ENCODE measurements around the gene ACHE.
"Not testable (repeated sequence)": the region's sequence is repeated elsewhere in the genome, so short reads cannot be mapped to it uniquely, and the experiment has no call there.

ACHE gene

DNA sequence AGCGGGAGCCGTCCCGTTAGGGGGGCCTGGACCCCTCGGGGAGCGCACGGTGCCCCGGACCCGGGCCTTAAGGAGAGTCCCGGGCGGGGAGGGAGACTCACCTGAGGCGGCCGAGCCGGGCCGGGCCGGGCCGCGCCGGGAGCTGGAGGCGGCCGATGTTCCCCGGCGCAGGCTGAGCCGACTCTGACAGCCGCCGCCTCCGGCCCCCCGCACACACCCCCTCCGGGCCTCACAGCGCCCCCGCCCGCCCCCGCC, at the start of gene ACHE:
TSS of gene ACHE (minus strand) at position 188 of the 255 bp plus-strand sequence. CDS start 1,656 bp downstream, outside the sequence.
- DNase-seq (ENCODE audit: low read depth in 2 of 2): no peak

DNA sequence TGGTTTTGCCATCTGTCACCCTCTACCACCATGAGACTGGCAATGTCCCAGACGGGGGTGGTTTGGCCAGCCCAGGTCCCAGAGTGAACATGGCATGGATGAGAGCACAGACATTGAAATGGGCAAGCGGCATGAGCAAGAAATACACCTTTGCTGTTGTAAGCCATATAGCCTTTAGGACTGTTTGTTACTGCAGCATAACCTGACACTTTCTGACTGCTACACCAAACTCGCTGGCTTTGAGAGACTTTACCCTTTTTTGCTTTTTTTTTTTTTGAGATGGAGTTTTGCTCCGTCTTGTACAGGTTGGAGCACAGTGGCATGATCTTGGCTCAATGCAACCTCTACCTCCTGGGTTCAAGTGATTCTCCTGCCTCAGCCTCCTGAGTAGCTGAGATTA, 48.5 kb upstream of the ACHE start:
- no peak for DNase-seq (ENCODE audit: low read depth in 2 of 2)

DNA sequence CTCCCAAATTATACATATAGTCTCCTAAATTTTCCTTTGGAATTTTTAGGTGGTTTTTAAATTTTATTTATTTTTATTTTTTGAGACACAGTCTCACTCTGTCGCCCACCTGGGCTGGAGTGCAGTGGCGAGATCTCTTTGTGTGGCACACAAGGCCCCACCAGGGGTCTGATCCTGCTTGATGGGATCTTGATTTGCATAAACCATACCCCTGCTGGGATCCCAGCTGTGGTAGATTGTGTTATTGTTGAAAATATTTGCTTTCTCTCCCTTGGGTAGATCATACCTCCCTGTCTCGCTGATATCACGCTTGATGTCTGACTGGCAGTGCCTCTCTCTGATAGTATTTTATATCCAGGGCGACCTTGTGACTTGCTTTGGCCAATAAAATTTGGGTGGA, 48.0 kb upstream of the ACHE start:
- DNase-seq (ENCODE audit: low read depth in 2 of 2): no peak

DNA sequence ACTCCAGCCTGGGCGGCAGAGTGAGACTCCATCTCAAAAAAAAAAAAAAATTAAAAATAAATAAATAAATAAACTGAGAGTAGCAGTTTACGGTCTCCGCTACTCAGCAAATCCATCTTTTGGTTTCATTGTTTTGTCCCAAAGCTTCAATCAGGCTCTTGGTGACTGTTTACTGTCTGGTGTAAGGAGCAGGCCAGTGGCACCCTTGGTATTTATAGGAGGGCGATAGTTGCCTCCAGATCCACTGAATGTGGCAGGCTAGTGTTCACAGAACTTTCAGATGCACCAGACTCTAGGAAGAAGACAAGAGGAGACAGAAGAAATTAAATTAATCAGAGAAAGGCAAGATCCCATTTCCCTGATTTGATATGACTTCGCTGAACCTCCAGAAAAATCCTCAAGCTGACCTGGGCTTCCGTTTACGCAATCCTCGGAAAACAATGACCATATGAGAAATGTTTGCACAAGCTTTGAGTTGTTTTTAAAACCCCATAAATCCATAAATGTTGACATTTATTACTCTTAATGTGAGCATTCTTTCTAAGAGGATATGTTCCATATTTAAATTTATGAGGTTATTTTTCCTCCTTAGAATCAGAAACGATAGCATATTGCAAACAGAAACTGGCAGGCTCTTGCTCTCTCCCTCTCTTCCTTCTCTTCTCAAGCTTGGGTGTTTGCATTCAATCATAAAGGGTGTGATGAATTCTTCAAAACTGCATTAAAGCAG, 46.5 kb upstream of the ACHE start:
- DNase-seq (ENCODE audit: low read depth in 2 of 2): no peak

DNA sequence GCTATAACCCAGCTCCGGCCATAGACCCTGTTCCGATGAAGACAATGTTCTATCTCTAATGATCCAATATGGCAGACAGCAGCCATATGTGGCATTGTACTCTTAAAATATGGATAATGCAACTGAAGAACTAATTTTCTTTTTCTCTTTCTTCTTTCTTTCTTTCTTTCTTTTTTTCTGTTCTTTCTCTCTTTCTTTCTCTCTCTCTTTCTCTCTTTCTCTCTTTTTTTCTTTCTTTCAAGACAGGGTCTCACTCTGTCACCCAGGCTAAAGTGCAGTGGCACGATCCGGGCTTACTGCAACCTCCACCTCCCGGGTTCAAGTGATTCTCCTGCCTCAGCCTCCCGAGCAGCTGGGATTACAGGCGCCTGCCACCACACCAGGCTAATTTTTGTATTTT, 40.5 kb upstream of the ACHE start:
- DNase-seq (ENCODE audit: low read depth in 2 of 2): not testable (repeated sequence)

DNA sequence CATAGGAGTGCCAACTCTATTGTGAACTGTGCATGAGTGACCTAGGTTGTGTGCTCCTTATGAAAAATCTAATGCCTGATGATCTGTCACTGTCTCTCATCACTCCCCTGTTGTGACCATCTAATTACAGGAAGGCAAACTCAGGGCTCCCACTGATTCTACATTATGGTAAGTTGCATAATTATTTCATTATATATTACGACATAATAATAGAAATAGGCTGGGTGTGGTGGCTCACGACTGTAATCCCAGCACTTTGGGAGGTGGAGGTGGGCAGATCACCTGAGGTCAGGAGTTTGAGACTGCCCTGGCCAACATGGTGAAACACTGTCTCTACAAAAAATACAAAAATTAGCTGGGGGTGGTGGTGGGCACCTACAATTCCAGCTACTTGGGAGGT, 39.7 kb upstream of the ACHE start:
- DNase-seq (ENCODE audit: low read depth in 2 of 2): not testable (repeated sequence)

DNA sequence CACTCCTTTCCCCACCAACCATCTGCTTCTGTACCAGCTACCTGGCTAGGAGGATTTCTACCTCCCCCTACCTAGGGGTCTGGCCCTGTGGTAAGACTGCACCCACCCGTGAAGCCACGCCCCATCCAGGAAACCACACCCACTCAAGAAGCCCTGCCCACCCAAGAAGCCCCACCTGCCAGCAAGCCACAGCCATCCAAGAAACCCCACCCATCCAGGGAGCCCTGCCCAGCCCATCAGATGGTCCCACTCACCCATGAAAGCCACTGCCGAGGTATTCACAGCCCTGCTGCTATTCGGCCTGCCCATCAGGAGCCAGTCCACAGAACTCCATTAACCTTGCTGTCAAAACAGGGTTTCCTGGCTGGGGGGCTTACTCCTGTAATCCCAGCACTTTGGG, 38.0 kb upstream of the ACHE start:
- DNase-seq (ENCODE audit: low read depth in 2 of 2): no peak

DNA sequence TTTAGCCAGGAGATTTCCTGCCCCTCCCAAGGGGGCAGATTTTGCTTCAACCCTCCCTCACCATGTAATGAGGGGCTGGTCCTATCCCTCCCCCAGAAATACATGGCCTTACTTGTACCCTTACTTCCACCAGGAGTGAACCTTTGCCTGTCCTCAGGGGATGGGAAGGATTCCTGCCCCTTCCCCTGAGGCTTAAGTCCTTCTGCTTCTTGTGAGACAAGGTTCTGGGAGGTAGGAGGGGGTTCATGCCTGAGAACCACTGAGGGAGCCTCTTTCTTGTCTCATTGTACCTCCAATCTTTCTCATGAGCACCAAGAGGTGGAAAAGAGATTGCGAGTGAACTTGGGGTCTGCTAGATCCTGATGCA, 34.1 kb upstream of the ACHE start:
- no peak for DNase-seq (ENCODE audit: low read depth in 2 of 2)

DNA sequence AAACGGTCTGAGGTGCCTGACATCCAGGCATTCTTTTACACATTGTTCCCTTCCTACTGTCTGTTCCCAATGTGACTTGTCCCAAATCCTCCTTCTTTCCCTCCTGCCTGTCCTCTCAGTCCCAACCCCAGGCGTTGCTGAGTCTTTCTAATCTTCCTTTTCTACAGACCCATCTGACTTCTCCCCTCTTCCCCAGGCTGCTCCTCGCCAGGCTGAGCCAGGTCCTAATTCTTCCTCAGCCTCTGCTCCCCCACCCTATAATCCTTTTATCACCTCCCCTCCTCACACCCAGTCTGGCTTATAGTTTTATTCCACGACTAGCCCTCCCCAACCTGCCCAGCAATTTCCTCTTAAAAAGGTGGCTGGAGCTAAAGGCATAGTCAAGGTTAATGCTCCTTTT, 27.9 kb upstream of the ACHE start:
- not testable (repeated sequence) for DNase-seq (ENCODE audit: low read depth in 2 of 2)

DNA sequence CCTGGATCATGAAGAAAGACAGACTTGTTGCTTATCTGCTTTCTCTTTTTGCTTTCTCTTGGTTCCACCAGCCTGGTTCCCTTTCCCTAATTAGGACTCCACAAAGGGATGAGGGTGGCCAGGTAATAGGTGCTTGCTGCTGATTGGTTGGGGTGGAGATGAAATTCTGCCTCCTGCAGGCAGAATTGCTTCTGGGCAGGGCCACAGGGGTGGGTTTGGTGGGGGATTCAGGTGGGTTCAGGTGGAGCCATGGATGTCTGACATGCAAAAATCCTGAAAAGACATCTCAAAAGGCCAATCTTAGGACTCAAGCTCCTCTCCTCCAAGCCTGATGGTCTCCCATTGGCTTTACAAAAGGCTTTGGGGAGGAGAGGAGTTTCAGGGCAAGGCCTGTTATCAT, 25.4 kb upstream of the ACHE start:
- no peak for DNase-seq (ENCODE audit: low read depth in 2 of 2)

DNA sequence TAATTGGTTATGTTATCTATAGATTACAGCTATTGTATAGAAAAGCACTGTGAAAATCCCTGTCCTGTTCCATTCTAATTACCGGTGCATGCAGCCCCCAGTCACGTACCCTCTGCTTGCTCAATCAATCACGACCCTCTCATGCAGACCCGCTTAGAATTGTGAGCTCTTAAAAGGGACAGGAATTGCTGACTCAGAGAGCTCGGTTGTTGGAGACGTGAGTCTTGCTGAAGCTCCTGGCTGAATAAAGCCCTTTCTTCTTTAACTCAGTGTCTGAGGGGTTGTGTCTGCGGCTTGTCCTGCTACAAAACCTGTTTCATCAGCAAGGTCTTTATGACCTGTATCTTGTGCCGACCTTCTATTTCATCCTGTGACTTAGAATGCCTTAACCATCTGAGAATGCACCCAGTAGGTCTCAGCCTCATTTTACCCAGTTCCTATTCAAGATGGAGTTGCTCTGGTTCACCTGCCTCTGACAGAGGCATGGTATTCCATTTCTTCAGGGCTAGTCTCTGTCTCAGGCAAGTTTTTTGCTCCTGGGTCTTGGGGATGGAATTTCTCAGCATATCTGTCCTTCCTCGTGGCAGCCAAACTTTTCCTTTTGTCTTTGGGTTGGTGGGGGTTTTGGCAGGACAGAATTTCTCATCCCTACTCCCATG, 24.2 kb upstream of the ACHE start:
- not testable (repeated sequence) for DNase-seq (ENCODE audit: low read depth in 2 of 2)

DNA sequence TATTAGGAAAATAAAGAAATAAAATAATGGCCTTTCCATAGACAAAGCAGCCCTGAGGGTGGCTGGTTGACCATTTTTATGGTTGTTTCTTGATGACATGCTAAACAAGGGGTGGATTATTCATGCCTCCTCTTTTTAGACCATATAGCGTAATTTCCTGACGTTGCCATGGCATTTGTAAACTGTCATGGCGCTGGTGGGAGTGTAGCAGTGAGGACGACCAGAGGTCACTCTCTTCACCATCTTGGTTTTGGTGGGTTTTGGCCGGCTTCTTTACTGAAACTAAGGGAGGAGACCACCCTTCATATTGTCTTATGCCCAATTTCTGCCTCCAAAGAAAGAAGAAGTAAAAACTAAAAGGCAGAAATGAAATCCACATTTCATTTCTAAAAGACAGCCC, 23.6 kb upstream of the ACHE start:
- not testable (repeated sequence) for DNase-seq (ENCODE audit: low read depth in 2 of 2)

DNA sequence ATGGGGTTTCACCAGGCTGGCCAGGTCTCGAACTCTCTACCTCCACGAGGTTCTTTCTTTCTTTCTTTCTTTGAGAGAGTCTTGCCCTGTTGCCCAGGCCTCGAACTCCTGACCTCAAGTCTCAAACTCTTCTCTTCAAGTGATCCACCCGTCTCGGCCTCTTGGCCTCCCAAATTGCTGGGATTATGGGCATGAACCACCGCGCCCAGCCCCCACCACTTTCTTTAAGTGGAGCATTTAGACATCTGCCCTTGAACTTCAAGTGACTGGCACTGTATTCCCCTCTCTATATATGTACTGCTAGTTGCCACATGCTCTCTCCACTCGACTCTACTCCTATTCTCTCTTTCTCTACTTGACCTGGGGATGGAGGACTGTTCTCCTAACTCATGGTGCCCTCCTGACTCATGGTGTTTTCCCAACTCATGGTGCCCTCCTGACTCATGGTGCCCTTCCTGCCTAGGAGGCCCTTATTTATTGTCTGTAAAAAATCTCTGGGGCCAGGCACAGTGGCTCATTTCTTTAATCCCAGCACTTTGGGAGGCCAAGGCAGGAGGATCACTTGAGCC, 19.3 kb upstream of the ACHE start:
- no peak for DNase-seq (ENCODE audit: low read depth in 2 of 2)

DNA sequence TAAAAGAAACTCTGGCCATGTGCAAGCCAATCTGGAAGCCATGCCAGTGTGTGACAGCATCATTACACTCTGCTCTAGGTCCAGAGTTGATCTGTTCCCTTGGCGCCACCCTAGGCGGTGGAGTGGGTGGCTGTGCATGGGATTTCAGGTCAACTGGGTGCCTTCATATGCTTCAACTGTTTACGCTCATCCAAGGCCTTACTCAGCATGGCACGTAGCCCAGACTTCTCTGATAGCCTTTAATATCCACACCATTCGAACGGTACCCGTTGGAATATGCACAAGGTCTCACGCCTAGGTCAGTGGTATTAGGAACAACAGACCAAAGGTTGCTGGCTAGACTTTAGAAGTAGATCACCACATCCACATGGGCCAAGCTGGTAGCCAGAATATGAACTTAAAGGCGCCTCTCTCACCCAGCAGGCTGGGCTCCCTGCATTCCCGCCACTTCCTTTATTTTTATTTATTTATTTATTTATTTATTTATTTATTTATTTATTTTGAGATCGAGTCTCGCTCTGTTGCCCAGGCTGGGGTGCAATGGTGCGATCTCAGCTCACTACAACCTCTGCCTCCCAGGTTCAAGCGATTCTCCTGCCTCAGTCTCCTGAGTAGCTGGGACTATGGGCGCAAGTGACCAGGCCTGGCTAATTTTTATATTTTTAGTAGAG, 18.7 kb upstream of the ACHE start:
- DNase-seq (ENCODE audit: low read depth in 2 of 2): no peak

DNA sequence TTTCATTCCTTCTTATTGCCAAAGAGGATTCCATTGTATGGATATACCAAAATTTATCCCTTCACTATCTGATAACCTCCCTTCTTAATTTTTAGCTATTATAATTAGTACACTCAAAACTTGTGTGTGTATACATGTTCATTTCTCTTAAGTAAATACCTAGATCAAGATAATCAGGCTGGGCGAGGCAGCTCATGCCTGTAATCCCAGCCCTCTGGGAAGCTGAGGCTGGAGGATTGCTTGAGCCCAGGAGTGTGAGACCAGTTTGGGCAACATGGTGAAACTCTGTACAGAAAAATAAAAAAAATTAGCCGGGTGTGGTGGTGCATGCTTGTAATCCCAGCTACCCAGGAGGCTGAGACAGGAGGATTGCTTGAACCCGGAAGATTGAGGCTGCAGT, 15.8 kb upstream of the ACHE start:
- no peak for DNase-seq (ENCODE audit: low read depth in 2 of 2)

DNA sequence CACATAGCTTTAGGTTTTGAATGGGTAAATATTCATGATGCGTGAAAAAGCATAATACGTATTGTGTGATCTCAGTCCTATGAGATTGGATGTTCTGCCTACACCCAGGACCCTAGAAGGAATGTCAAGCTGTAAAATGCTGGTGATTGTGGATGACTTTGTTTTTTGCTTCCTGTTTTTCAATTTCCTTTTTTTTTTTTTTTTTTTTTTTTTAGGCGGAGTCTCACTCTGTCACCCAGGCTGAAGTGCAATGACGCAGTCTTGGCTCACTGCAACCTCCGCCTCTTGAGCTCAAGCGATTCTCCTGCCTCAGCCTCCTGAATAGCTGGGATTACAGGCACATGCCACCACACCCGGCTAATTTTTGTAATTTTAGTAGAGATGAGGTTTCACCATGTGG, 14.8 kb upstream of the ACHE start:
- not testable (repeated sequence) for DNase-seq (ENCODE audit: low read depth in 2 of 2)

DNA sequence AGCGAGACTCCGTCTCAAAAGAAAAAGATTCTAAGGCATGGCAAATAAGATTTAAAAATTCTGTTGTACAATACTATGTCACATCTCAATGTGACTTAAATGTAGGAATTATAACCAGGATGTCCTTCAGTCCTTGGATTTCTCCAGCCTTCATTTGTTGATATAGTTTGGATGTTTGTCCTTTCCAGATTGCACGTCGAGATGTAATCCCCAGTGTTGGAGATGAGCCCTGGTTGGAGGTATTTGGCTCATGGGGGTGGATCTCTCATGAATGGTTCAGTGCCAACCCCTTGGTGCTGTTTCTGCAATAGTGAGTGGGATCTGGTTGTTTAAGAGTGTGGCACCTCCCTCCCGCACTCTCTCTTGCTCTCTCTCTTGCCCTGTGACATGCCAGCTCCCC, 12.8 kb upstream of the ACHE start:
- DNase-seq (ENCODE audit: low read depth in 2 of 2): no peak

DNA sequence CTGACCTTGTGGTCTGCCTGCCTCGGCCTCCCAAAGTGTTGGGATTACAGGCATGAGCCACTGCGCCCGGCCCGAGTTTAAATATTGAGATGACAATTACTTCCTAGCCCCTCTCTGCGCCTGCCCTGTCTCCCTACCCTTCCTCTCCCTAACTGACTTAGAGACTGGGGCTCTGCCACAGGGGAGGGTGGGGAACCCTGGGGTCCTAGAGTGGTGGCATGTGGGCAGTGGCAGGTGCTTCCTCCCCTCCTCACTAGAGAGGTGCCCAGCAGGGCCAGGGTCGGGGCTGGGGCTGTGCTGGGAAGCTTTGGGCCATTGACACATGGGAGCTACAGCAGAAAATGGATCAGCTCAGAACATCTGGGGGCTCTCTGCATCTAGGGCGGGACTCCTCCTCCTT, 7.0 kb upstream of the ACHE start:
- DNase-seq (ENCODE audit: low read depth in 2 of 2): no peak

DNA sequence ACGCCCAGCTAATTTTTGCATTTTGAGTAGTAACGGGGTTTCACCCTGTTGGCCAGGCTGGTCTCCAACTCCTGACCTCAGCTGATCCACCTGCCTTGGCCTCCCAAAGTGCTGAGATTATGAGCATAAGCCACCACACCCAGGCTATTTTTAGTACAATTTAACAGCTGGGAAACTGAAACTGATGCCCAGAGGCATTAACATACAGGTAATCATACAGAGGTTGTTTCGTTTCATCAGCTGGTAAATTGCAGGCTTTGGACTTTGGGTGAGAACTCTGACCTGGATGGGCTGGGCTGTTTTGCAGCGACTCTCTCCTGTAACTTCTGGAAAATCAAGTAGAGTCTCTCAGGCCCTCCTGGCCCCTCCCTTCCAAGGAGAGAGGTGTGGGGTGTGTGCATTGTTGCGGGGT, 6.2 kb upstream of the ACHE start:
- DNase-seq (ENCODE audit: low read depth in 2 of 2): no peak

DNA sequence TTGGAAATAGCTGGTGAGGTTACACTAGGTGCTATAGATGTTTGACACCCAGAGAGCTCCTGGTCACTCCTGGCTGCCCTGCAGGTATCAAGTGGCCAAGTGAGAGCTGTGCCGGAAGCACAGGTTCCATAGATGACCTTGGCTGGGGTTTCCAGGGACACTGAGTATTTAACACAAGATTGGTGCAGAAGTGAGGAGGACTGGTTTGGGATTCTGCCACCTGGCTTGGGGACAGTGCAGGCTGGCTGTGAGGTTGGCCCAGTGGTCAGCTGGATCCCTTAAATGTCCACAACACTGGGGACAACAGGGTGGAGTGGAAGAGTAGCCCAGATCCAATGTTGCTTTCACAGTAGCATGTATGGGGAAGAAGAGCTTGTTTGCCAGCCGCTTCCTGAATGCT, 5.3 kb upstream of the ACHE start:
- DNase-seq (ENCODE audit: low read depth in 2 of 2): no peak

DNA sequence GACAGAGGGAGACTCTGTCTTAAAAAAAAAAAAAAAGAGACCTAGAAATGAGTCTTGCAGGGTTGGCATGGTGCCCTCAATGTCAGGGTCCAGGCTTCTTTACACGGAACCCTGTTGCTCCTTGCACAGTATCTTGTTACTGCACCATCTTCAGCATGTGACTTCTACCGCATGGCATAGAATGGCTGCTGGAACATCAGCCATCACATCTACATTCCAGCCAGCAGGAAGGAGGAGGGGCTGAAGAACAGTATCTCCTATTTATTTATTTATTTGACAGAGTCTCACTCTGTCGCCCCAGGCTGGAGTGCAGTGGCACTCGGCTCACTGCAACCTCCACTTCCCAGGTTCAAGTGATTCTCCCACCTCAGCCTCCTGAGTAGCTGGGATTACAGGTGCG, 3.7 kb upstream of the ACHE start:
- DNase-seq (ENCODE audit: low read depth in 2 of 2): no peak

DNA sequence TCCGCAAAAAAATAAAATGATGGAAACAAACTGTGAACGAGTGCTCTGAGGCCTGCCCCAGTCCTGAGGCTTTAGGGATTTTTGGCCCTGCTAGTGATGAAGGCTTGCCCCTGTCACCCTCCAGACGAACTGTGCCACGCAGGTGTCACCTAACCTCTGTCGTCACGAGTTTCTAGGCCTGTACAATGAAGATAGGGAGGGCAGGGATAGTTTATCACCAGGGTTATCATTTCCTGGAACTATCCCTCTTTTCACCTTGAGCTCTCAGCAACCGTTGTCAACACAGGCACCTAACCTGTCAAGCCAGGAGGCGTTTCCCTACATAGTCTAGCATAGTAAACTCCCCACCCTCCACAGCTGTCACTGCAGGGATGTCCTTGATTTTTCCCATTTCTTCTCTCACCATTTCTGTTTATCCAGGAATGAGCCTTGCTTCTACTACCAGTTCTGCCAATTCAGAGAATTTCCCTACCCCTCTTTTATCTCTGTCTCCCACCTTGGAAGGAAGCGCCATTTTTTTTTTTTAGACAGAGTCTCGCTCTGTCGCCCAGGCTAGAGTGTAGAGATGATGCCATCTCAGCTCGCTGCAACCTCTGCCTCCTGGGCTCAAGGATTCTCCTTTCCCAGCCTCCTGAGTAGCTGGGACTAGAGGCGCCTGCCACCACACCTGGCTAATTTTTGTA, 2.2 kb upstream of the ACHE start:
- no peak for DNase-seq (ENCODE audit: low read depth in 2 of 2)
